HPDE6-E6E7 (cell line): Measurements from ENCODE around the gene PHLDA1.

Source experiments
- DNase-seq: peaks from one replicate; pipeline ENCODE4 v3.0.0; 2011; ENCODE audit warnings: missing footprints; ENCODE audit errors: extremely low spot score

The PHLDA1 gene

GRCh38 chr12:76037130-76038103 lies 5.8 kb upstream of the PHLDA1 start:
- no peak for DNase-seq

GRCh38 chr12:76035045-76035444 lies 3.5 kb upstream of the PHLDA1 start:
- DNase-seq: no peak

GRCh38 chr12:76033081-76034011 lies 1.8 kb upstream of the PHLDA1 start:
- DNase-seq: no peak

- no peak for DNase-seq
Observed at GRCh38 chr12:76032043-76032981, 736 bp upstream of the PHLDA1 start.

- no peak for DNase-seq
Observed at GRCh38 chr12:76031081-76031413, 529 bp downstream of the PHLDA1 start.

- DNase-seq: no peak
Observed at GRCh38 chr12:76030341-76031080, 1.1 kb downstream of the PHLDA1 start.

GRCh38 chr12:76029982-76030340 lies 1.6 kb downstream of the PHLDA1 start:
- no peak for DNase-seq

GRCh38 chr12:76028571-76029277 lies 2.9 kb downstream of the PHLDA1 start:
- no peak for DNase-seq

- DNase-seq: no peak
Observed at GRCh38 chr12:76026643-76027063, 4.9 kb downstream of the PHLDA1 start.

- no peak for DNase-seq
Observed at GRCh38 chr12:76025601-76026575, 5.7 kb downstream of the PHLDA1 start.

- DNase-seq: peak; percentile 58
Observed at GRCh38 chr12:76024942-76025600, 6.5 kb downstream of the PHLDA1 start.

GRCh38 chr12:76024102-76024781 lies 7.3 kb downstream of the PHLDA1 start:
- DNase-seq: no peak

GRCh38 chr12:76023069-76023690 lies 8.4 kb downstream of the PHLDA1 start:
- no peak for DNase-seq

GRCh38 chr12:76022506-76022905 lies 9.1 kb downstream of the PHLDA1 start:
- no peak for DNase-seq

- DNase-seq: peak; percentile 71
Observed at GRCh38 chr12:76020731-76021672, 10.6 kb downstream of the PHLDA1 start.

GRCh38 chr12:76020281-76020680 lies 11.3 kb downstream of the PHLDA1 start:
- DNase-seq: no peak
